Colon (tissue), 2 donors: ENCODE measurements around the gene RB1.

Experiments used
- FAIRE-seq: peaks from 2 replicates; lab custom pipeline; 2012; peaks lifted over from hg19 to GRCh38; lab: Jason Lieb, UNC
- donor health status: control.
- donor health status: control.

Gene RB1

DNA sequence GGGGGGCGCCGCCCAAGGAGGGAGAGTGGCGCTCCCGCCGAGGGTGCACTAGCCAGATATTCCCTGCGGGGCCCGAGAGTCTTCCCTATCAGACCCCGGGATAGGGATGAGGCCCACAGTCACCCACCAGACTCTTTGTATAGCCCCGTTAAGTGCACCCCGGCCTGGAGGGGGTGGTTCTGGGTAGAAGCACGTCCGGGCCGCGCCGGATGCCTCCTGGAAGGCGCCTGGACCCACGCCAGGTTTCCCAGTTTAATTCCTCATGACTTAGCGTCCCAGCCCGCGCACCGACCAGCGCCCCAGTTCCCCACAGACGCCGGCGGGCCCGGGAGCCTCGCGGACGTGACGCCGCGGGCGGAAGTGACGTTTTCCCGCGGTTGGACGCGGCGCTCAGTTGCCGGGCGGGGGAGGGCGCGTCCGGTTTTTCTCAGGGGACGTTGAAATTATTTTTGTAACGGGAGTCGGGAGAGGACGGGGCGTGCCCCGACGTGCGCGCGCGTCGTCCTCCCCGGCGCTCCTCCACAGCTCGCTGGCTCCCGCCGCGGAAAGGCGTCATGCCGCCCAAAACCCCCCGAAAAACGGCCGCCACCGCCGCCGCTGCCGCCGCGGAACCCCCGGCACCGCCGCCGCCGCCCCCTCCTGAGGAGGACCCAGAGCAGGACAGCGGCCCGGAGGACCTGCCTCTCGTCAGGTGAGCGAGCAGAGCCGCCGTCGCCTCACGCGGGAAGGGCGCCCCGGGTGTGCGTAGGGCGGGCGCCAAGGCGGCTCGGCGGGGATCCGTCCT, at the start of gene RB1:
TSS of gene RB1 (plus strand) at position 393 of the 784 bp plus-strand sequence. CDS start at position 555, 162 bp downstream.
- no peak for FAIRE-seq

DNA sequence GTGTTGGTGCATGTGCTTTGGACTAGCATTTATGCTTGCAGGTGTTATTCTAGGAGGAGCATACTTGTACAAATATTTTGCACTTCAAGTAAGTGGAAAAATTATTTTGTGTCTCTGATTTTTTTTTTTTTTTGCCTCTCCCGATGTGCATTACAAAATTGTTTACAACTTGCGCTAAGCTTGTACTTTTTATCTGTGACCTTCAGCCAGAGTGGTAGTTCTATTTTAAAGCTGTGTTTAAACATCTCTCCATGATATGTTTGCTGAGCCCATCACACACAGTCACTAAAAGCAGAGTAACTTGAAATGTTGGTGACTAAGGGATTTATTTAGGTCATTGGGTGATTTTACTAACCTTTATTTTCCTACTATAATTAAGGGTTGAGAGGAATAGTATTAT, 49.7 kb upstream of the RB1 start:
- FAIRE-seq, result no peak

DNA sequence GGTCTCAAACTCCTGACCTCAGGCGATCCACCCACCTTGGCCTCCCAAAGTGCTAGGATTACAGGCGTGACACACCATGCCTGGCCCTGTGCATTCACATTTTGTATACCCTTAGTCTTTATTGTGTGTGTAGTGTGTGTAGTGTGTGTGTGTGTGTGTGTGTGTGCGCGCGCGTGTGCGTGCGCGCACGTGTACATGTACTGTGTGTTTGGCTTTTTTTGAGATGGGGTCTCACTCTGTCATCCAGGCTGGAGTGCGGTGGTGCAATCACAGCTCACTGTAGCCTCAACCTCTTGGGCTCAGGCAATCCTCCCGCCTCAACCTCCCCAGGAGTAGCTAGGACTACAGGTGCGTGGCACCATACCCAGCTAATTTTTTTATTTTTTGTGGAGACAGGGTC, 48.5 kb upstream of the RB1 start:
- no peak for FAIRE-seq

DNA sequence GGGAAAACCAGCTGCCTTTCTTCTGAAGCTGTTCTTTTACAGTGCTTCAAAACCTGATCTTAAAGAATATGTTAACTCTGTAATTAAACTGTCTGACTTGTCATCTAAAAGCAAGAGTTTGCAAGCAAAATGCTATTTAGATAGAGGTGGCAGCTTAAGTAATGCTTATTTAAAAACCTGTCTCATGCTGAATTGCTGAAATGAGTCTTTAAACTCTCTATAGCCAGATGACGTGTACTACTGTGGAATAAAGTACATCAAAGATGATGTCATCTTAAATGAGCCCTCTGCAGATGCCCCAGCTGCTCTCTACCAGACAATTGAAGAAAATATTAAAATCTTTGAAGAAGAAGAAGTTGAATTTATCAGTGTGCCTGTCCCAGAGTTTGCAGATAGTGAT, 47.6 kb upstream of the RB1 start:
- no peak for FAIRE-seq

DNA sequence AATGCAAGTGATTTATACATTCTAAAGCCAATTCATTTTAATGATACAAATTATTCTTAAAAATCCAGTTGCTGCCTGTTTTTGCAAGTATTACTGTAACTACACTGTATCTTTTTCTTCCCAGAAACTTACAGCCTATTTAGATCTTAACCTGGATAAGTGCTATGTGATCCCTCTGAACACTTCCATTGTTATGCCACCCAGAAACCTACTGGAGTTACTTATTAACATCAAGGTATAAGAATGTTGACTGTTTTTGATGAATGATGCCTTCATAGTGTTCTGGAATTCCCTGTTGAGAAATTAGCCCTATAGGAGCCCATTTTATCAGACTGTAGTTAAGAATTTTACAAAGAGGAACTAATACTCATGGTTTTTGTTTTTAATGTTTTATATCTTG, 45.5 kb upstream of the RB1 start:
- FAIRE-seq, result no peak

DNA sequence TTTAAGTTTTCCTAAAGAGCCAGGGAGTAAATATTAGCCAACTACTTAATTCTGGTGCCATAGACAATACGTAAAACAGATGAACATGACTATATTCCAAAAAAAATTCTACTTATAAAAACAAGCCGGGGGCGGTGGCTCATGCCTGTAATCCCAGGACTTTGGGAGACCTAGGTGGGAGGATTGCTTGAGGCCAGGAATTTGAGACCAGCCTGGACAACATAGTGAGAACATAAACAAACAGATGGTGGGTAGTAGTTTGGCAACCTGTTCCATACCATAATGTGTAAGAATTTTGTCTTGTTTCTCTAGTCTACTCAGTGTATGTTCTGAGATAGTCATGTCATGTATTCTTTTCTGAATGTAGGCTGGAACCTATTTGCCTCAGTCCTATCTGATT, 45.1 kb upstream of the RB1 start:
- FAIRE-seq, result no peak

DNA sequence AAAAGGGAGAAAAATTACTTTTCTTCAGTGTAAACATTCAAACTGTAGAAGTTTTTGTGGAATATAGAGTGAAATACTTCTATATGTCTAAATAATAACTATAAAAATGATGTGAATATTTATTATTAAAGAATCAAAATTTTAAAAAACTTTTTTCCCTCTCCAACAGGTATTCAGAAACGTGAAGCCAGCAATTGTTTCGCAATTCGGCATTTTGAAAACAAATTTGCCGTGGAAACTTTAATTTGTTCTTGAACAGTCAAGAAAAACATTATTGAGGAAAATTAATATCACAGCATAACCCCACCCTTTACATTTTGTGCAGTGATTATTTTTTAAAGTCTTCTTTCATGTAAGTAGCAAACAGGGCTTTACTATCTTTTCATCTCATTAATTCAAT, 42.6 kb upstream of the RB1 start:
- no peak for FAIRE-seq

DNA sequence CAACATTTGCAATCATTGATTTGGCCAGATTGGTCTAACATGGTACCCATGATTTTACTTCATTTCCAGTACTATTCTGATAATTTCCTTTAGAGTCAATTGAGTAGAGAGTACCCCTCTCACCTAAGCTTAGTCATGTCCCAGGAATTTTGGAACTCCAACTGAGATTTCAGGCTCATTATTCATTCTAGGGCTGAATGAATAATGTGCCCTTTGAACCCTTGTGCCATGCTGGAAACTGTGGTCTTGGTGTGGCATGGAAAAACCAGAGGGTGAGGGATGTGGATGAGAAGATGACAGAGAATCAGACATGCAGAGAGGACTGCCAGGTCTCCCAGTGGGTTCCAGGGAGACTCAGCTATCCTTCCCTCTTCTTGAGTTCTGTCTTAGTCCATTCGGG, 40.4 kb upstream of the RB1 start:
- no peak for FAIRE-seq

DNA sequence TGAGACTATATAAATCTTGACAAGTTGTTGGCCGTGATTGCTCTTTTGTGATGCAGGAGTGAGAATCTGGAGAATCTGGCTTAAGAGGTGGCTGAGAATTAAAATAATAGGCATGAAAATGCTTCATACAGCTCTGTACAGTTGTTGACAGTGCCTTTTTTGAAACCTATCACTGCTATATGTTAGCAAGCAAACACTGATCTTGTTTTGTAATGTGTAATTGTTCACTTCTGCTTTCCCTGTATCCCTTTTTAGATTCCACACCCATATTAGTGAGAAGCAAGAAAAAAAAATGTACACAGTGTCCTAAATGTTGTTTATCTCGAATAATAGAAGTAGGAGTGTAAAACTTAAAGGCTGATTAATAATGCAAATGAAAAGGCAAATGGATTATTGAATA, 39.5 kb upstream of the RB1 start:
- no peak for FAIRE-seq

DNA sequence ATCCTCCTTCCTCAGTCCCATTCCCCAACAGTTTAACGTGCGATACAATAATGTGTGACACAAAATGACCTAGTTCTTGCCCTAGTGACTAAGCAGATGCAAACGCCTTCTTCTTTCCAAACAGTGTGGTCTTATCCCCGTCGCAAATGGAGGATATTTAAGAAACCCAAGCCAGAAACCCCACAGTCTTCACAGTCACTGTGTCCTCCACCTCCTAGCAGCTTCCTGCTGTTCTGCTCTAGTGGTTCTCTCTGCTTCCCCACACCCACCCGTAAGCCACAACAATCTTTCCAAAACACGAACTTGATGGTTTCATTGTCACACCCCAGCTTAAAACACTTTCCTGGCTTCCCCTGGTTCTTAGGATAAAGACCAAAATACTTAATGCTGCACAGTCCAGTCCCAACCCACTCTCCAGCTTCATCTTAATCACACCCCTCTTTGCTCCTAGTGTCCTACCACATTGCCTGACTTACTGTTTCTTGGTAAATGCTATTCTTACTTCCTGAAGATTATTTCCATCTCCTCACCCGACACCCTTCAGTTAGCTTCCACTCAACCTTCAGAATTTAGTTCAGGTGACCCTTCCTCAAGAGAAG, 38.2 kb upstream of the RB1 start:
- no peak for FAIRE-seq

DNA sequence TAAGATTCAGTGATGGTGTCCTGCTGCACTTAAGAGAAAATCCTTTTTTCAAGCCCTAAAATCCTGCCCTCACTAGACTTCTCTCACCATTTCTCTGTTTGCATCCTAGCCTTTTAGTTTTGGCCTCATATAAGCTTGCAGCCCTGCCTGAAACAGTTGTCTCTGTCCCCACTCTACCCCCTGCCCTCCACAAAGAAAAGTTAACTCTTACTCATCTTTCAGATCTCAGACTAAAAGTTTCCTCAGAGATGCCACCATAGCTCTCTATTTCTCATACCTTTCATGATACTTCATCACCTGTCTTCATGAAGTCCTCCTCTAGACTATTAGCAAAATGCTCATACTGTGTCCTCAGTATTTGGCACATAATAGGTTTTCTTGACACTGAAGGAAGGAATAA, 37.4 kb upstream of the RB1 start:
- FAIRE-seq, result no peak

DNA sequence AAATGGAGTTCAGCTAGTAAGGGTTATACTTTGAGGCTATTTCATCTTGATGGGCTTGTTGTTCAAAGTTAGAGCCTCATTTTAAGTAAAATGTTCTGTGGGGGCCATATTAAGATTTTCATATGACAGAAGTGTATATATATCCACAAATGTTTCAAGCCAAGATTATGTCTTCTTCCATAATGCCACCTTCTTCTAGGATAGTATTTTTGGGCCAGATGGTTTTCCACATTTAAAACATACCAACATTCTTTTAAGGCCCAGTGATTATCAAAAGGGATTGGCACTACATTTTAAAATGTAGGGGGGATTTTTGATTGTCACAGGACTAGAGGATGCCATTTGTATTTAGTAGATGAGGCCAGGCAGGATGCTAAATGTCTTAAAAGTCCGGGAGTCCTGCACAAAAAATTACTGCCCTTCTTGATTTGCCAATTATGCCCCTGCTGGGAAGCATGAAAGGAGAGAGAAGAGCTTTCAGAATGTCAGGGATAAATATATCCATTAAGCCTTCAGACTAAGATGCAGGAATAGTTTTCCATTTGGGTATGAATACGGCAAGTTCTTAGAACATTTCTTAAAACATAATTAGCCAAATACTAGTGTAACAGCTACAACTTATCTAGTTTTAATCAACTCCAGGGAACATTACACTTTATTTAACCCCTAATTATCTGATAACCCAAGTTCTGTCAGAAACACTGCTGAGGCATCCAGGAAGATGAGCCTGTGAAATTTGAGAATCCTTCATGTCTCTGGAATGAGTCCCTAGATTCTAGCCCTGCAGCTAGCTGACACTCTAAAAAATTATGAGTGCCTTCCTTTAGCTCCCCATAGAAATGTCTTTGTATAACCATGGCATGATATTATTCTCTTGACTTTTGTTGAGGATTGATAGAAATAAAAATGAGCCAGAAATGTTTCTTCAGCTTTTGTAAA, 36.6 kb upstream of the RB1 start:
- FAIRE-seq, result no peak

DNA sequence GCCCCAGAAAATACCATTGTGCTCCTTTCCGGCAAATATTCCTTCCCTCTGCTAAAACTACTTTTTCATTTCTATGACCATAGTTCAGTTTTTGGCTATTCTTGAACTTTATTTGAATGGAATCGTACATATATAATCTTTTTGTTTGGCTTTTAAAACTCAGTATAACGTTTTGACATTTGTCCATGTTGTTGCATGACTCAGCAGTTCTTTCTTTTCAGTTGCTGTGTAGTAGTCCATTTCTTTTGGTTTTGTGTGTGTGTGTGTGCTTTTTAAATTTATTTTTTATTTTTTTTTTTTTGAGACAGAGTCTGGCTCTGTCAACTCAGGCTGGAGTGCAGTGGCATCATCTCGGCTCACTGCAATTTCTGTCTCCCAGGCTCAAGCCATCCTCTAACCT, 35.5 kb upstream of the RB1 start:
- FAIRE-seq, result no peak

DNA sequence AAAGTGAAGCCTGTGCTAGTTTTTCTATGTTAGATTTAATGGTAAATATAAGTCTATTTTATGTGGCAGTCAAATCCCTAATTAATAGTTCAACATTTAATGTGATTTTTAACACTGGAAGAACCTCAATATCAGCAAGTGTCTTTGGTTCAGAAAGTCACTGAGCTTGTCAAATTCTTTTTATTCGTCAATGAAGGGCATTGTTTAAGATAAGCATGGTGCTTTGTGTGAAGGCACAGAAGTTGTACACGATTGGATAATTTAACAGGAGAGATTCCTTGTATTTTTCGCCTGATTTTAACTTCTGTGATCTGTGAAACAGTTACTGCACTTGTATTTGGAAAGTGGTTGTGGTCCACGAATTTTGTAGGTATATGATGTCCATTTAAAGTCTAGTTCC, 30.2 kb upstream of the RB1 start:
- FAIRE-seq, result no peak

DNA sequence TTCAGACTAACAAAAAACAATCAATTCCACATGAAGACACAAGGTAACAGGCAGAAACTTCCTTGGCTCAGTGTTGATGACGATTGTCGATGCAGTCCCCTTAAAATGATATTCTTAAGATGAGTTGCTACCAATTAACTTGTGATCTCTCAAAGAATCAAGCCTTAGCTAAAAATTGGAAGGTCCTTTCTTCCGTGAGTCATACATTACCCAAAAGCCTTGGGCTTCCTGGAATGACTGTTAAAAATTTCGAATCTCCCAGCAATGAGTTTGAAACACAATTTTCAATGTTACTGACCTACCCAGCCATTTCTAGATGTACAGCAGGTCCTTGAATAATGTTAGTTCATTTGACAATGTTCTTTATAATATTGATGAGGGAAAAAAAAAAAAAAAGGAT, 28.0 kb upstream of the RB1 start:
- no peak for FAIRE-seq

DNA sequence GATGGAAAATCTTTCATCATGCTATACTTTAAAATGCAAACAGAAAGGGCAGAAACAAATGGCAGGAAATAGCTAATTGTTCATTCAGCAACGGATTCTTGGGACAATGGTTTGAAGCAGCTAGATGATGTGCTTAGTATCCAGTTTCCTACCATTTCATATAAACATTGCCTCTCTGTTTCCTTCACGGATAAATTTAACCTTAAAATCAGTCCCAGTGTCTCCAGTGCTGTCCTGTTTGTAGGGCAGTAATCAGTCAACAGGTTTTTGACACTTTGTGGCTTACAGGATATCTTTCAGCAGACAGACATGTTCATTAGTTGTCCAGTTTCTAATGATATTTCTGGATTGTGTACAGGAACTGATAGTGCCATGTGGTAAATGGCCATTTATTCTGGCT, 24.7 kb upstream of the RB1 start:
- FAIRE-seq, result no peak

DNA sequence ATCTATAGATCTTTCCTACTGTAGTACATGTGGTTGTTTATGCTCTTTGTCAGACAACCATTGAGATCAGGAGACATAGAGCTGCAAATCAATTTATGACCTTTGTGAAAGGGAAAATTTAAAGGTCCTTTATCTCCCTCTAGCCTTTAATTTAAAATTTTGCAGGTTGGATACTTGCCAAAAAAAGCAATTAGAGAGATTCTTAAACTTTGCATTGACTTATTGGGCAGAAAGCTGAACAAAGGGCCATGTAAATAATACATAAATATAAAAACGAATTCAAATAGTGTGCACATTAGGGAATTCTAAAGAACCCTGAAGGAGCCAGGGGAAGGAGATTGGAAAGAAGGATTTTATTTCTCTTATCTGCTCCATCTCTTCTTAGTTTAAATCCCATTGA, 22.0 kb upstream of the RB1 start:
- FAIRE-seq, result no peak

DNA sequence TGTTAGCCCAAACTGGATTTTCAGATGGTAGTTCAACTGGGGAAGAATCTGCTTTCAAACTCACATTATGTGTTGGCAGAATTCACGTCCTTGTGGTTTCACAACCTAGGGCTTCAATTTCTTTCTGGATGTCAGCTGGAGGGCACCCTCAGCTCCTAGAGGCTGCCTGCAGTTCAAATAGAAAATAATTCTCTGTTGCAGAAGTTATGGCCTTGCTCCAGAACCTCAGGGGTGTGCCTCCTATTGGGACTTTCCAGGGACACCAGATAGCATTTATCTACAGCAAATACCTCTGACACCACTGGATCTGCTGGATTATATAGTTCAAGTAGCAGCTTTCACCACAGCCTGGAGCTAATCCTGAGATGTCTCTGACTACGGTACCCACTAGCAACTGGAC, 11.8 kb upstream of the RB1 start:
- no peak for FAIRE-seq

DNA sequence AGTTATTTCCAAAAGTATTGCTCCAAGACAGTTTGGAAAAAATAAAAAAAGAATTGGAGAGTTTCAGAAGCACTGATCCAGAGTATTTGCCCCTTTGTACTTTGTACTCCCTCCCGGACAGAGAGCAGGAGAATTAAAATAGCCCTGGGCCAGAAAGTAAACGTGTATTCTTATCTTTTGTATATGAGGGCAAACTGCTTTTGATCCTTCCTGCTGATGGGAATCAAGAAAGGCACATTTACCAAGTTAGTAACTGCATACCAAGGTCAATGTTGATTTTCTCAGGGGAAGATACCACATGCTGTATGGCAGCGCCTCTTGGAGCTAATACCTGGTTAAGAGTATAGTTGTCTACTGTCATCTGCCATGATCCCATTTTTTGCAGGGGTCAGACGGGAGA, 10.9 kb upstream of the RB1 start:
- FAIRE-seq, result no peak

DNA sequence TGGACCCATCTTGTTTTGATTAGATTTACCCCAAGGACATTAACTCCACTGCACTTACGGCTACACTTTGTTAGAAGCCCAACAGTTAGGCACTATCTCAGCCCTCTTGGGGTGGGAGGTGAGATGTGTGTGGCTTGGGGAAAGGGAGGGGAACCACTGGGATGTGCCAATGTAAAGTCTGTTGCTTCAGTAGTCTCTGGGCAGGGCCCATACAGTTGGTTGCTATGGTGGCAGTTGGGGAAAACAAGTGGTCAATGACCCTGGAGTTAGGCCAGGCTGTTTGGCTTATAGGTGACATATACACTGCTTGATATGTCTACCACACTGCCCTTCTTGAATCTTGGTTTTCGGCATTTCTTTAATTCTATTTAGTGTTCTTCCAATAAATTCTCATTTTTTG, 8.9 kb upstream of the RB1 start:
- no peak for FAIRE-seq

DNA sequence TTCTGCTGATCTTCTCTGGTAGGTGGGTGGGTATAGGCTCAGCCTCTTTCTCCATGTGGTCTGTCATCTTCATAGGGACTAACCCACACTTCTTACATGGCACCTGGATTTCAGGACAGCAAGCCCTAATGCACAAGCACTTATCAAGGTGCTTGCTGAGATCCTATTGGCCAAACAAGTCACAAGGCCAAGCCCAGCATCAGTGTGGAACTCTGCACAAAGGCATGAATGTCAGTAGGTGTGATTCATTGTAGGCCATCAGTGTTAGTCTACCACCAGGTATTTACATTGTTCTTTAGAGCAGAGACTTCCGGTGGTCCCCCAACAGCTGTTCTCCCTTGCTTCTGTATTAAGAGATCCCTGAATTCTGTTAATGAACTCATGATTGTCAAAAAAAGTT, 8.3 kb upstream of the RB1 start:
- FAIRE-seq, result no peak

DNA sequence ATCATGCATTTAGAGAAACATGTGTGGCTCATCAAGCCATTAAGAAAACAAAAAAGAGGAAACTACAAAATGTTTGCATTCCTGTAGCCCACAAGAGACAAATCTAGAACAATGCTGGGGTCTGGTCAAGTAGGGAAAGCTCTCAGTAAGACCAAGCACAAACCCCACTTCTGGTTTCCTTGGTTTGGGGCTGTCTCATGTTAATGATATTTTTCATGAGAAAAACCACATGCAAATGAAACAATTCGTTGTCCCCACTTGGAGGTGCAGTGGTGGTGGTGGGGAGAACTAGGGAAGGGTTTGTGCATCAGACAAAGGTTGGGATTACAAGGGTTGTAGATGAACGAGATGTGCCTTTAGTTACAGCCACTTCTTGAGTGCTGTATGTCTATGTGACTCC, 7.0 kb upstream of the RB1 start:
- FAIRE-seq, result no peak

DNA sequence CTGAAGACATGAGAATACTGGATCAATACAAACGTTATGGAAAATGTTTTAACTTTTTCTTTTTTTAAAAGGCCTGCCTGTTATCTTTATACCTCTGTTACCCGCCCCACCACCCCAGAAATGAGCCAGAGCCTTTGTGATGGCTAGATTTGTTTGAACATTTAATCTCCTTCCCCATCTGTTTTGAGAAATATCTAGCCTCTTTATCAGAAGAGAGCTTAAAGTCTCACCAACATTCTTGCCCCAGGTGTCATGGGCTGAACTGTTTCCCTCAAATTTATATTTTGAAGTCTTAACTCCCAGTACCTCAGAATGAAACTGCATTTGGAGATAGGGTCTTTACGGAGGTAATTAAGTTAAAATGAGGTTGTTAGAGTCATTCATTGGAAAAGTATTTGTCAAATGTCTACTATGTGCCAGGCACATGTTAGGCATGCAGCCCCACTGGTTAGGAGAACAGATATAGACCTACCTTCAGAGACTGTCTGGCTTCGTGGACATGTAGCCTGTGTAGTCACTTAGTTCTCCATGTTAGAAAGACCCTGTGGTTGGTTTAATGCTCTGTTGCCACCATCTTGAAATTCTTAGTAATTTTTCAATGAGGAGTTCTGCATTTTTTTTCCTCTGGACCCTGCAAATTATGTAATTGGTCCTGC, 6.3 kb upstream of the RB1 start:
- no peak for FAIRE-seq
